Right lobe of liver (tissue), 4 donors: ENCODE results near the gene SCUBE1.

Experiments
- POLR2A ChIP-seq: fragments of 450-650 bp; IDR thresholded peaks from one replicate; pipeline ENCODE4 v1.6.1; 2017; ENCODE audit warnings: antibody characterized with exemption, mild to moderate bottlenecking
- TF ChIP-seq, protein P1 (sequence below), 4 donors: fragments of 200-600 bp in 3 of 4; fragments of 450-650 bp in 1 of 4; IDR thresholded peaks; one replicate each; pipeline versions ENCODE4 v1.5.1 to v1.8.0; 2016 to 2022; ENCODE audit warnings: antibody characterized with exemption in 4 of 4, mild to moderate bottlenecking in 2 of 4
- donor health status: DM: no; HTN: no; CAD: no.
- donor health status: DM: no; HTN: no; CAD: no.
- donor health status: DM: no; HTN: yes; CAD: no.

DNA sequence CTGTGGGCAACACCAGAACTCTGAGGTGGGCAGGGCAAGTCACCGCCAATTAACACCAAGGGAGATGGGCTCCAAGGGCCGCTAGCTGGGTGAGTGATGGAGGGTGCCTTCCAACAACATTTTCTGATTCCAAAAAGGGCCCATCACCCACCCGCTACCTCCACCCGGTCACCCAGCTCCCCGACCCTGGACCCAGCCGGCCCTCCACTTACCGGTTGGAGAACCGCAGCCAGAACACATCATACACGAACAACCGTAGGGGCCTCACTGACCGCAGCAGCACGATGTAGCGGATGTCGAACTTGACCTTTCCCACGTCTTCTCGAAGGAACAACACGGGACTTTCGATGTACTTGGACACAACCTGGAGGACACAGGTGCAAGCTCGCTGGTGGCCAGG is 171.0 kb downstream of the SCUBE1 start:
- TF ChIP-seq, protein P1, sequence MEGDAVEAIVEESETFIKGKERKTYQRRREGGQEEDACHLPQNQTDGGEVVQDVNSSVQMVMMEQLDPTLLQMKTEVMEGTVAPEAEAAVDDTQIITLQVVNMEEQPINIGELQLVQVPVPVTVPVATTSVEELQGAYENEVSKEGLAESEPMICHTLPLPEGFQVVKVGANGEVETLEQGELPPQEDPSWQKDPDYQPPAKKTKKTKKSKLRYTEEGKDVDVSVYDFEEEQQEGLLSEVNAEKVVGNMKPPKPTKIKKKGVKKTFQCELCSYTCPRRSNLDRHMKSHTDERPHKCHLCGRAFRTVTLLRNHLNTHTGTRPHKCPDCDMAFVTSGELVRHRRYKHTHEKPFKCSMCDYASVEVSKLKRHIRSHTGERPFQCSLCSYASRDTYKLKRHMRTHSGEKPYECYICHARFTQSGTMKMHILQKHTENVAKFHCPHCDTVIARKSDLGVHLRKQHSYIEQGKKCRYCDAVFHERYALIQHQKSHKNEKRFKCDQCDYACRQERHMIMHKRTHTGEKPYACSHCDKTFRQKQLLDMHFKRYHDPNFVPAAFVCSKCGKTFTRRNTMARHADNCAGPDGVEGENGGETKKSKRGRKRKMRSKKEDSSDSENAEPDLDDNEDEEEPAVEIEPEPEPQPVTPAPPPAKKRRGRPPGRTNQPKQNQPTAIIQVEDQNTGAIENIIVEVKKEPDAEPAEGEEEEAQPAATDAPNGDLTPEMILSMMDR (IDR thresholded peaks at IDR 0.05): no peak
- no peak for TF ChIP-seq POLR2A
